Measurements from ENCODE around the gene C14orf180. TPM values are rescaled to one million over a fixed set of nuclear protein-coding genes. Genes with fewer than 3 reads are reported as not detected.

Gene C14orf180
- total RNA-seq, 6 donors from 2014 or later: not detected

DNA sequence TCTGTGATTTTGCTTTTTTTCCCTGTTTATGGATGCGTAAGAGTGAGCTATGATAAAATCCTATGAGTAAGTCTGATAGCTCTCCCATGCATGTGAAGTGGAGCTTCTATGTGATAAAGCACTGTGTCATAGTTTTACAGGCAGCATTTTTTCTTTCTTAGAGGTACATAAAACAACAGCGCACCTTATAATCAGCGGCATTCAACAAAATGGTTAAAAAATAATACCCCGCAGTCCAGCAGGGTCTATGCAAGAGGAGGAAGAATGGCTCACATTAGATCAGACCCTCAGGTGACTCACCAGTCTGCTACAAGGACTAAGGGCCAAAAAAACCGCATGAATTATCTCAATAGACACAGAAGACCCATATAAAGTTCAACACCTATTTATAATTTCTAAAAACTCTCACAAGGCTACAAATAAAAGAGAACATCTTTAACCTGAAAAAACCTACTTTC, 58.0 kb downstream of the C14orf180 start:
- H3K4me1 ChIP-seq: peaks cover 0 to 5% (median 2%) of the 10 kb centered on the region in 4 donors
- H3K4me3 ChIP-seq: no peak overlapping the region
- no peaks in the 10 kb centered on the region for H3K9me3 ChIP-seq
- peaks cover 0 to 5% (median 0%) of the 10 kb centered on the region in 4 donors for H3K27me3 ChIP-seq
- no peak for DNase-seq
- H3K27ac ChIP-seq: no peak overlapping the region
- no peak for TF ChIP-seq EP300 (IDR thresholded peaks at IDR 0.05)
- 82 to 87% methylated on average over 5 of the region's 5 CpGs for WGBS, 2 donors
- H3K36me3 ChIP-seq: no peaks in the 10 kb centered on the region
- no peak for ATAC-seq (ENCODE audit: low FRiP score in 2 of 2)

DNA sequence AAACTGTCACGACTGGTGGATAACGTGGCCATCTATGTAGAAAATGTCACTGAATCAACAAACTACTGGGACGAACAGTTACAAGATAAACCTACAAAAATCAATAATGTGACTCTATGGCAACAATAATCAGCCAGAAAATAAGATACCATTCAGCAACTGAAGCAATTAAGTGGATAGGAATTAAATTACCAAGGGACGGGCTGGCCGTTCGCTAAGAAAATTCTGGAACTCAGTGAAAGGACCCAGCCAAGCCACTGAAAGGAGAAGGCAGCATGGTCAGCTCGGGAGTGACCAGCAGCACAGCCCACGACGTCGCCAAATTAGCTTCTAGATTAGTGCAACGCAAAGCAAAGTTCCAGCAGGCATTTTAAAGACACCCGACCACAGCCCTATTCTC, 58.6 kb downstream of the C14orf180 start:
- DNase-seq (no peak), ATAC-seq (ENCODE audit: low FRiP score in 2 of 2) (no peak)
- TF ChIP-seq, protein P1, sequence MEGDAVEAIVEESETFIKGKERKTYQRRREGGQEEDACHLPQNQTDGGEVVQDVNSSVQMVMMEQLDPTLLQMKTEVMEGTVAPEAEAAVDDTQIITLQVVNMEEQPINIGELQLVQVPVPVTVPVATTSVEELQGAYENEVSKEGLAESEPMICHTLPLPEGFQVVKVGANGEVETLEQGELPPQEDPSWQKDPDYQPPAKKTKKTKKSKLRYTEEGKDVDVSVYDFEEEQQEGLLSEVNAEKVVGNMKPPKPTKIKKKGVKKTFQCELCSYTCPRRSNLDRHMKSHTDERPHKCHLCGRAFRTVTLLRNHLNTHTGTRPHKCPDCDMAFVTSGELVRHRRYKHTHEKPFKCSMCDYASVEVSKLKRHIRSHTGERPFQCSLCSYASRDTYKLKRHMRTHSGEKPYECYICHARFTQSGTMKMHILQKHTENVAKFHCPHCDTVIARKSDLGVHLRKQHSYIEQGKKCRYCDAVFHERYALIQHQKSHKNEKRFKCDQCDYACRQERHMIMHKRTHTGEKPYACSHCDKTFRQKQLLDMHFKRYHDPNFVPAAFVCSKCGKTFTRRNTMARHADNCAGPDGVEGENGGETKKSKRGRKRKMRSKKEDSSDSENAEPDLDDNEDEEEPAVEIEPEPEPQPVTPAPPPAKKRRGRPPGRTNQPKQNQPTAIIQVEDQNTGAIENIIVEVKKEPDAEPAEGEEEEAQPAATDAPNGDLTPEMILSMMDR (IDR thresholded peaks at IDR 0.05): no peak
- TF ChIP-seq POLR2AphosphoS5 (IDR thresholded peaks at IDR 0.05): no peak
- no peak for TF ChIP-seq EP300 (IDR thresholded peaks at IDR 0.05)
- no peak for TF ChIP-seq POLR2A (IDR thresholded peaks at IDR 0.05)
- Histone ChIP-seq H3K27me3 (peaks cover 0 to 5% (median 0%) of the 10 kb centered on the region in 4 donors), H3K36me3 (no peaks in the 10 kb centered on the region), H3K4me1 (peaks cover 0 to 5% (median 2%) of the 10 kb centered on the region in 4 donors), H3K27ac (no peak overlapping the region), H3K9me3 (no peaks in the 10 kb centered on the region), H3K4me3 (no peak overlapping the region)
- 36 to 39% methylated on average over 12 of the region's 12 CpGs for WGBS, 2 donors

DNA sequence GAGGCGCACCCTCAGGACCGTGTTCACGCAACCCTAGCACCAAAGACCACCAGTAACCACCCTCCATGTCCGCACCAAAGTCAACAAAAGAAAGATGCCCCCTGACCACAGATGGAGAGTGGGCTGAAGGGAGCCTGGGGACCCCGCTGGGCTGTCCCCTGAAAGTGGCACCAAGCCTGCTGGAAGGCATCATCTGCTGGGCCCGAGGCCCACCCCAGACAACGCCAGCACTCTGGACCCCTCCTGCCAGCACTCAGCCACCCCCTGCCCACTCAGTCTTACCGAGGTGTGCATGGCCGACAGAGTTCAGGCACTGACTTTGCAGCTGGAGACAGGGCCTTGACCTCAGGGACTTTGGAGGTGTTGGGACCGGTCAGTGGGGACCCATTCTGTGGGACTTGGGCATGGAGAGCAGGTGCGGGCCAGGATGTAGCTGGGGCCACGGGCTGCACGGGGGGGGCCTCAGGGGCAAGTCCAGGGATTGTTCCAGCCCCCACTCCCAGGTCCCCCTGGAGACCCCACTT, 59.4 kb downstream of the C14orf180 start:
- peaks cover 0 to 5% (median 0%) of the 10 kb centered on the region in 4 donors for H3K27me3 ChIP-seq
- TF ChIP-seq POLR2A (IDR thresholded peaks at IDR 0.05): no peak
- TF ChIP-seq EP300 (IDR thresholded peaks at IDR 0.05): no peak
- TF ChIP-seq POLR2AphosphoS5 (IDR thresholded peaks at IDR 0.05): no peak
- TF ChIP-seq, protein P1 (IDR thresholded peaks at IDR 0.05): no peak
- no peak for ATAC-seq (ENCODE audit: low FRiP score in 2 of 2)
- no peaks in the 10 kb centered on the region for H3K9me3 ChIP-seq
- DNase-seq: no peak
- H3K4me3 ChIP-seq: no peak overlapping the region
- 72 to 100% methylated on average over 1 to 13 of the region's 13 CpGs for WGBS, 2 donors
- no peak overlapping the region for H3K27ac ChIP-seq
- peaks cover 0 to 5% (median 2%) of the 10 kb centered on the region in 4 donors for H3K4me1 ChIP-seq
- H3K36me3 ChIP-seq: no peaks in the 10 kb centered on the region

DNA sequence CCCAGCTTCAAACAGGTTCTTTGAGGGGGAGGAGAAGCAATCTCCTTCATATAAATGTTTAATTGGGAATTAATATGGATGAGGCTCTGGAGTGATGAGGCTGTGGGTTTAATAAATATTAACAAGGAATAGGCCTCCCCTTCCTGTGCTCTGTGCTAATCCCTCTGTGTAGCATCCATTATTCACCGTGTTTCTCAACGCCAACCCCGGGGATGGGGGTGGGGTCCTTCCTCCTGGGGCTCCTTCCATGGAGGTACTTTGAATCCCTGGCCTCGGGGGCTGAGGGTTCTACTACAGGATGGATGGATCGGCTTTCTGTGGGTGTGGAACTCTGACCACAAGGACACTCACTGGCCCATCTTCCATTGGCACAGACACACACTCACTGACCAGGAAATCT, 59.9 kb downstream of the C14orf180 start:
- no peak for DNase-seq
- 55 to 60% methylated on average over 4 to 5 of the region's 5 CpGs for WGBS, 2 donors
- Histone ChIP-seq H3K27me3 (peaks cover 0 to 5% (median 0%) of the 10 kb centered on the region in 4 donors), H3K4me1 (peaks cover 0 to 5% (median 2%) of the 10 kb centered on the region in 4 donors), H3K9me3 (no peaks in the 10 kb centered on the region), H3K27ac (no peak overlapping the region), H3K4me3 (no peak overlapping the region), H3K36me3 (no peaks in the 10 kb centered on the region)
- TF ChIP-seq POLR2AphosphoS5 (IDR thresholded peaks at IDR 0.05) (no peak), POLR2A (IDR thresholded peaks at IDR 0.05) (no peak), EP300 (IDR thresholded peaks at IDR 0.05) (no peak)
- TF ChIP-seq, protein P1 (IDR thresholded peaks at IDR 0.05): no peak
- ATAC-seq (ENCODE audit: low FRiP score in 2 of 2): no peak

Other genes with a start within 250 kb of the C14orf180 start
- gene TMEM179, start 25.0 kb downstream of the C14orf180 start, total RNA-seq: not detected
- gene INF2, start 109.9 kb downstream of the C14orf180 start, total RNA-seq: 100 to 1,000 TPM in 5 of 6 donors, 10 to 100 TPM in 1; 65.2 to 259 (median 131) TPM
- gene ADSS1, start 144.5 kb downstream of the C14orf180 start, total RNA-seq: 10 to 100 TPM in 1 of 6 donors, 1 to 10 TPM in 5; 4.9 to 34.6 (median 6.2) TPM
- gene SIVA1, start 173.4 kb downstream of the C14orf180 start, total RNA-seq: 100 to 1,000 TPM in 2 of 6 donors, 10 to 100 TPM in 4; 72.3 to 241 (median 91.0) TPM
- gene AKT1, start 216.0 kb downstream of the C14orf180 start, total RNA-seq: 100 to 1,000 TPM; 122 to 283 (median 191) TPM
- gene ZBTB42, start 221.3 kb downstream of the C14orf180 start, total RNA-seq: 10 to 100 TPM; 13.9 to 24.8 (median 20.9) TPM